NCI-H1436 (cell line): ENCODE results near the gene TPM2.

ENCODE experiments used
- DNase-seq: peaks from one replicate; lab custom pipeline; 2025; lab: John Stamatoyannopoulos, UW

Gene TPM2

DNA sequence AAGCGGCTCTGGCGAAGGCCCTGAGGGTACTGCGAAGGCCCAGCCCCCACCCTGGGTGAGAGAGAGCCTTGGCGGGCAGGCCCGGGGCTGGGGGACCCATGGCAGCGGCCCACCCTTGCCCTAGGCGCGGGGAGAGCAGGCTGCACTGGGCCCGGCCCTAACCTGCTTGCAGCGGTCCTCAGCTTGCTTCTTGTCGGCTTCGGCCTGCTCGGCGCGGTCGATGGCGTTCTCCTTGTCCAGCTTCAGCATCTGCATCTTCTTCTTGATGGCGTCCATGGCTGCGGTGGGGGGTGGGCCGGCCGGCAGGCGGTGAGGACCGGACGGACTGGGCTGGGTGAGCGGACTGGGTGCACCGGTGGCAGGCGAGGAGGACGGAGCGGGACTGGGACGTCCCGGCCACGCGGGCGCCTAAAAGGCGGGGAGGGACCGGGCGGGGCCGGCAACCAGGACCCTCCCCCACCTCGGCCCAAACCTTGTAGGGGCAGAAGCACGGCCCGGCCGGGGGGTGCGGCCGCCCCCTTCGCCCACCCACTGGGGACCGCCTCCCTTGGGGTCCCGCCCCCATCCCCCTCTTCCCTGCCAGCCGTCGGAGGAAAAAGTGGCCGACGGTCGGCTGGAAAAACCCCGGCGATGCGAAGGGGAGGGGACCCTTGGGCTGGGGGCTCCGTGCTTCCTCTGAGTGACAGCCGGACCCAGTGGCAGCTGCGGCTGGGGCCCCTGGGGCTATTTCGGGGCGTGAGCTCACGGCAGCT lies at the start of gene TPM2:
TPM2 (minus strand) TSS at position 384 of the 752 bp plus-strand sequence; CDS start at position 276, 108 bp downstream.
- DNase-seq = no peak

DNA sequence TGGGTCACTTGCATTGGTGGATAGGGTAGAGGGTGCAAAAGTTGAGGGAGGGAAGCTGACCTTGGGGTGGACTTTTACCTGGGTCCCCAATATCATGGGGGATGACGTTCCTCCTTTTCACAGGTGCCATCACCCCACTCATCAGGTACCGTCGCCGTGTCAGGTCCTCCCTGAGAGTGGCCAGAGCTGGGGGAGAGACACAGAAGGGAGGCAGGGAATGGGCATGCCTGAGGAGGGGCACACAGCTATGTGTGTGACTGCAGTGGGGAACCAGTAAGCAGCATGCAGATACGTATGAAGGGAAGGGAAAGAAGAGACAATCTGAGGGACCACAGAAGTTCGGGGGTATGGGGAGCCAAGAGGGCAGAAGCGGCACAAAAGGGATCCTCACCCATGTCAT lies 49.2 kb upstream of the TPM2 start:
- DNase-seq = no peak

DNA sequence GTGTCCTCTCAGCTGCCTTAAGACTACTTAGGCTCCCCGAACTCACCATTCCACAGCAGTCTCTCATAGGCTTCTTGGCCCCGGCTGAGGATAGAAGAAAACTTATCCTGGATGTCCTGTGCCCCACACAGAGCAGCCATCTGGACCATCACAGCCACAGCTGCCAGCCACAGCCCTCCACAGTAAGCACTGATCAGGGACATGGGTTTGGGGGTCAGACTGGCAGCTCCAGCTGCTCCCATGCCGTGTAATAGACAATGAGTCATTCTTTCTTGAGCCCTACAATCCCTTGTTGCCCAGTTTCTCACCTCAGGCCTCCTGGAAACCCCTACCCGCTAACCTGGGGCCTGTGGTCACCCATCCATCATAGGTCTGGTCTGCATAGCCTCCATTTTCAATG lies 48.5 kb upstream of the TPM2 start:
- DNase-seq = no peak

DNA sequence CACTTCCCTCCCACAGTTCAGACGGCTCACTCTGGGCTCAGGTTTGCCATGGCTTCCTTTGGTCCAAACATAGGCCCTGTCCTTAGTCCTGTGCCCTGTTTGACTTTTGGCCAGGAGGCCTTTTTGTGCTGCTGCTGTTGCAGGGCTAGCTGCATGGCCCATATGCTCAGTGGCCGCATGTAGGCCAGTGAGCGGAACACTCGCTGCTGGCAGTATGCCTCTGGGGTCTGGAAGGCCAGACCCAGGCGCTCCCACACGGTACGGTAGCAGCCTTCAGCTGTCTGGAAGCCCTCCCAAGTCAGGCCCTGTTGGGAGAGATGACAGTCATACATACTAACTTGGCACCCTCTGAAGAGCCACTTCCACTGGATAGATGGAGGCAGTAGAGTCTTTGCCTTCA lies 47.4 kb upstream of the TPM2 start:
- DNase-seq = no peak

DNA sequence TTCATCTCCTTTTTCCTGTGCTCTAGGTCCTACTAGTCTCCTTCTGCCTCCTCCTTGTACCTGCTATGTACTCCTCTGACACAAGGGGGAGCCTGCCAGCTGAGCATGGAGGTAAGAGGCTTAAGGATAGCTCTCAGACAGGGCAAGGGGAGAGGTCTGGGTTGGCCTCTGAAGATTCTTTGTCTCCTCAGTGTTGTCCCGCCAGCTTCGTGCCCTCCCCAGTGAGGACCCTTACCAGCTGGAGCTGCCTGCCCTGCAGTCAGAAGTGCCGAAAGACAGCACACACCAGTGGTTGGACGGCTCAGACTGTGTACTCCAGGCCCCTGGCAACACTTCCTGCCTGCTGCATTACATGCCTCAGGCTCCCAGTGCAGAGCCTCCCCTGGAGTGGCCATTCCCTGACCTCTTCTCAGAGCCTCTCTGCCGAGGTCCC lies 46.5 kb upstream of the TPM2 start:
- peak; percentile 56 for DNase-seq

DNA sequence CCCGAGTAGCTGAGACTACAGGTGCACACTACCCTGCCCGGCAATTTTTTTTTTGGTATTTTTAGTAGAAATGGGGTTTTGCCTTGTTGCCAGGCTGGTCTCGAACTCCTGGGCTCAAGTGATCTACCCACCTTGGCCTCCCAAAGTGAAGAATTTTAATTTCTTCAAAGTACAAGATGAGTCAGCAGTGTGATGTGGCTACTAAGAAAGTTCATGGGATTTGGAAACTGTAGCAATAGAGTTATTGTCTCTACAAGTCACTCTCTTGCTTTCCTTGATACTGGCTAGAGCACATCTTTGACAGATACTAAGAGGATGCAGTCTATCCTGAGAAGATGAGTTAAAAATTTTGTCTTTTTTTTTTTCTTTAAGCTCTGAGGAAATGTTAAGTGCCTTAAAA lies 44.4 kb upstream of the TPM2 start:
- no peak for DNase-seq

DNA sequence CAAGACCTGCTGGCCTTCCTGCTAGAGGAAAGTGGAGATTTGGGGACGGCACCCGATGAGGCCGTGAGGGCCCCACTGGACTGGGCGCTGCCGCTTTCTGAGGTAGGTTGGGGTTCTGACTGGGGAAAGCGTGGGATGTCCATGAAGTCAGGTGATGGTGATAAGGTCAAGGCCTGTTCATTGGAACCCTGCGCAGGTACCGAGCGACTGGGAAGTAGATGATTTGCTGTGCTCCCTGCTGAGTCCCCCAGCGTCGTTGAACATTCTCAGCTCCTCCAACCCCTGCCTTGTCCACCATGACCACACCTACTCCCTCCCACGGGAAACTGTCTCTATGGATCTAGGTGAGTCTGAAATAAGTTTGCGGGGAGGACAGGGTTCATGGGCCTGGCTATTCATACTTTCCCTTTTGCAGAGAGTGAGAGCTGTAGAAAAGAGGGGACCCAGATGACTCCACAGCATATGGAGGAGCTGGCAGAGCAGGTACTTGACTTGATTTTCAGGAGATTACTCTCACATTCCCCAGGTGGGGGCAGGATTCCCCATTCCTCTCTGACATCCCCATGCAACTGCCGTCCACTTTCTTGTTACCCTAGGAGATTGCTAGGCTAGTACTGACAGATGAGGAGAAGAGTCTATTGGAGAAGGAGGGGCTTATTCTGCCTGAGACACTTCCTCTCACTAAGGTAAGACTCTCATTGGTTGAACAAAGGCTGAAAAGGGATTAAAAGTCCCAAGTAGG lies 43.2 kb upstream of the TPM2 start:
- DNase-seq = no peak

DNA sequence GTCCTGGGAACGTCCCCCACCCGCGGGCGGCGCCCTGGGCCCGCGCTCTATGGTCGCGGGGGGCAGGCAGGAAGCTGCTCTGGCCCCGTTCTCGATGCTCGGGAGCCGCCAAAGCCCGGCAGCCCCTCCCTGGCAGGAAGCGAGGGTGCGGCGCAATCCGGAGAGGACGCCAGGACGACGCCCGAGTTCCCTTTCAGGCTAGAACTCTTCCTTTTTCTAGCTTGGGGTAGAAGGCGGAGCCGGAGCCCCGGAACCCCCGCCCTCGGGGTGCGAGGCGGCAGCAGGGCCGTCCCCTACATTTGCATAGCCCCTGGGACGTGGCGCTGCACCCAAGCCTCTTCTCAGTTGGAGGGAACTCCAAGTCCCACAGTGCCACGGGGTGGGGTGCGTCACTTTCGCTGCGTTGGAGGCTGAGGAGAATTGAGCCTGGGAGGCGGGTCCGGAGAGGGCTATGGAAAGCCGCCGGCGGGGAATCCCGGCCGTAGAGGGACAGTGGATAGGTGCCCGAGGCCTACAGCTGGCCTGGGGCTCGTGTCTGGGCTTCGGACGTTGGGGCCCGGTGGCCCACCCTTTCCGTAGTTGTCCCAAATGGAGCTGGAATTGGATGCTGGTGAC lies 42.6 kb upstream of the TPM2 start, which contains the start of the genes CREB3 and TLN1:
CREB3 (plus strand) TSS at position 482 of the 615 bp plus-strand sequence; CDS start at position 589, 107 bp downstream.
TLN1 (minus strand) TSS at position 11 of the 615 bp plus-strand sequence. CDS start 6,501 bp downstream, outside the sequence.
- peak; percentile 95 for DNase-seq

DNA sequence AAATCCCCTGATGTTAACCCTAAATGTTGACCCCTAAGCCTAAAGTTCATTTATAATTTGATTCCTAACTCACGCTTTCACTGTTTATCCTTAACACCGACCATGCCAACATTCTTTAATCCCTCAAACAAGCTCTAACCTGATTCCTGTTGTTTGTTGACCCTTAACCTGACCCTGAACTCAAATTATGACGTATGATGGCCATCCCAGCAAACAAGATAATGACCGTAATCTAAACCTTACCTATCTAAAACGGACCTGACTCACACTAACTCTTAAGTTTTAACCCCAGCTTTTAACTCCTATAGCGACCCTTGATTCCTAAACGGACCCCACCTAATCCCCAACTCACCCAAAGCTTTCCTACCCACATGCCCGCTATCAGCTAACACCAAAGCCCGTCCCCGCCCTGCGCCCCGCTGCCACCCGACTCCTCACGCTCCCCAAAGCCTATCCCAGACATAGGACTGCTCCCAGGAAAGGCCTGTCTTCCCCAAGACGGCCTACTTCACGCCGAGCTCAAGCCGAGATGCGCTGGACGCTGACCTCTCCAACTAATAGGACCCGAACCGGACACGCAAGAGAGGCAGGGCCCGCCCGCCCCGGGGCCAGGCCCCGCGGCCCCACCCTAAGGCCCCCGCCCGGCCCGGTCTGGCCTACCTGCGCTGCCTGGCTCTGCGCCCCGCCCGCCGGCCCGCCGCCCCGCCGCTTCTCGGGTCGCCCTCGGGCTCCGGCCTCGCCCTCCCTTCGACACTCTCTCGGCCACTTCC lies 41.9 kb upstream of the TPM2 start:
- no peak for DNase-seq

DNA sequence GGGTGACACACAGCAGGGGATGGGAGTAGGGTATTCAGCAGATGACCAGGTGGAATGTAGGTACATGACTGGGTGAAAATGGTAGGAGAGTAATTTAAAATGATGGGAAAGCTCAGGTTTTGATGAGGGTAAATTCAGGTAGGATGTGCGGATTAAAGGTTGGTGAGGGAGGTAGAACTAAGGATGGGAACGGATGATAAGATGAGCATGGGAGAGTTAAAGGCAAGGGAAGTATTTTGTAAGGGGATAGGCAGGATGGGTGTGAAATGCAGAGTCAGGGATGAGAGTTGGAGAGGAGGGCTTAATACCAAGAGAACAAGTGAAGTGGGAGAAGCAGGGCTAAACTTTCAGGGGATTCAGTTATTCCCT lies 40.7 kb upstream of the TPM2 start:
- no peak for DNase-seq

DNA sequence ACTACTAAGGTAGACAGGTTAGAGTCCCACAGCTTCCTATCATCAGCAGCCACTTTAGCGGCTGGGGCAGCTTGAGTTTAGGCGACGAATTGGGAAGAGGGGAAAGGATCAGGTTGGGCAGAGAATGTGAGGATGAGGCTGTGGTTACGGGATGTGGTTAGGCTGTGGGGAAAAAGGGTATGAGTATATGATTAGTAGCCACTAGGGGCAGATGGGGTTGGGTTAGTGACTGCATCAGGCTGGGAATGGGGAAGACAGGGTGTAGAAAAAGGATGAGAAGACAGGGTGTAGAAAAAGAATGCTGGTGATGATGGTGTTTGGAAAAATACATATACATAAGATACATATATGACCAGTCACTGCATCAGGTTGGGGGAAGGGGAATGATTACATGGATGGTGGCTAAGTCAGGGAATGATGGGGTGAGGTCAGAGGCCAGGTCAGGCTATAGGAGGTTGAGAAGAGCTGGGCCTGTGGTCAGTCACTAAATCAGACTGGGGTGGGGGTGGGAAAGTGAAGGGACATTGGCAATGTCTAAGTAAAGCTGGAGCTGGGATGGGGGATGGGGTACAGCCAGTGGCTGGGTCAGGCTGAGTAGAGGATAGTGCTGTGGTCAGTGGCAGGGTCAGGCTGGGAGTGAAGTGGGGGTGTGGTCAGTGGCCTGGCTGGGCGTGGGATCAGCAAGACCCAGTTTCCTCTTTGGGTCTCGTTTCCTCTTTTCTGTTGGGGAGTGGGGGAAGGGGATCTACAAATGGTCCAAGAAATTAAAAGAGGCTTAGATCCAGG lies 40.2 kb upstream of the TPM2 start:
- DNase-seq = no peak

DNA sequence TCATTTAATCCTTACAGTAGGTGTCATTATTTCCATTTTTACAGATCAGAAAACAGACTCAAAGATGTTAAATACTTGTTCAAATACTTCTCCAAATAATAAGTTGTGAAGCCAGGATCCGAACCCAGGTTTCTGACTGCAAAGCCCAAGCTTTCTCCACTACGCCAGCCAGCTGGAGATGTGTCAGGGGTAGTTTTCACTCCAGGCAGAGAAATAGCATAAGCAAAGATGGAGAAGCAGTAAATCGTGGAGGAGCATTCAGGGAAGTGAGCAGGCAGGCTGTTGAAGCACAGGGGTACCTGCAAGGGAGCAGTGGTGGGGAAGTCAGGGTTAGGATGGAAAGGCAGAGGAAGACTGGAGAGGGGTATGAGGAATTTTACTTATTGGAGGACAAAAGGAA lies 39.4 kb upstream of the TPM2 start:
- no peak for DNase-seq

DNA sequence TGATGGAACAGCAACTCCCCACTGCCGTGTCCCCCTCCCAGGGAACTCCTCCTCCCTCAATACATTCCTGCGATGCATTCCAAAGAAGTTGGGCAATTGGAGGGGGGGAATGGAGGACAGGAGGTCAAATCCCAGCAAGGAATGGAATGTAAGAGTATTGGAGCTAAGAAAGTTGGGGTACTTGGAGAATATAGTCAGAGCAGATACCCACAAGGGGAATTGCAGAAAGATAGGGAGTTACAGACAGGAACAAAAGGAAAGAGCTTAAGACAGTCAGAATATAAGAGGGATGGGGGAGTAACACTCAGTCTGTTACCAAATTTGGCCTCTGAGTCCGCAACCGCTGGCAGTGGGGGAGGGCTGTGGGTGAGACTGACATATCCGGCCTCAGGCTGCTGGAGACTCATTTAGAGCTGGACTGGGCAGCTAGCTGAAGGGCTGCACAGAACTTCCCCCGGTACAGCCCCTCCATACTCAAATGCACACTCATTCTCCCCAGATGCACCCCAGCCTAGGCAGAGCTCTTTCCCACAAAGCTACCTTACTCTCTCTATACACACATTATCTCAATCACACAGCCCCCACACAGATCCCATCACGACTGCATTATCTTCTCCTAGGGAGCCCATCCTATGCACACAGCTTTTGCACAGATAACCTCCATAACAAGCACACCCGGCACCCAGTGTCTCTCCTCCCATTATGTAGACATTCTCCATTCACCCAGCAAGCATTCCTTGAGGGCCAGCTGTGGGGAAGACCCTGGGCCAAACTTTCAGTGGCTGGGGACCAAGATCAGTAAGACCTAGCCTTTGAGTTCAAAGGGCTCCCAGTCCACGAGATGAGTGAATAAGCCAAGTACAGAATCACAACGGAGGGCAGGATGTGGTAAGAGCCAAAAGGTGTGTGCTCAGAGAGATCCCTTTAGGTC lies 38.6 kb upstream of the TPM2 start:
- DNase-seq = no peak

DNA sequence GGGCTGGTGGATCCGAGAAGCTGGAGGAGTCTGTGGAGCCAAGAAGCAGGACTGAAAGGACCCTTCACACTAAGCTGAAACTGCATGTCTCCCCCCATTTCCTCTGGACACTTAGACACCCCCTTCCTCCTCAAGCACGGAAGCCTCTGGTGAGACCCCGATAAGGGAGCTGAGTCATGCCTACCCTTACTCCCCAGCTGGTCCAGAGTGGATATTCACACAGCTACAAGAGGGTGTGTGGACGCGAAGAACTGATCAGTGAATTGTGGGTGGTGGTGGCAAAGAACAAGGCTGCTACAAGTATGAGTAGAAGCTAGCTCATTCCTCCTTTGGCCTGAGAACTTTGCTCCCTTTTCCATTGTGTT lies 37.9 kb upstream of the TPM2 start:
- DNase-seq = no peak

DNA sequence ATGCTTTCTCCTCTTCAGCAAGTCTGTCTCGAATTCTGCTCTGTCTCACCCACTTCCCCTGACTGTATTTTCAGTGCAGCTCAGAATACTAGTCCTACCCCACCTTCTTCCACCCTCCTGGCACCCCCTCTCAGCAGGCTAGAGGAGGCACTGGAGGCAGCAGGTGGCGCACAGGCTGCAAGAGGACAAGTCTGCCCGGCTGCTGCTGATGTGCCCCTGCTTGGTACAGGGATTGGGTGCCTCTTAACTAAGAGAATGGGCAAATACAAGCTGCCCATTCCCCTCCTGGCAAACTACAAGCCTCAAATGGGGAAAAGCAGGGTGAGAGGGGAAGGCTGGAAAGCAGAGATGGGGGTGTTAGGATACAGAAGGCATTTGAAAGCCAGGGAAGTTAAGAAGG lies 37.2 kb upstream of the TPM2 start:
- DNase-seq = no peak

DNA sequence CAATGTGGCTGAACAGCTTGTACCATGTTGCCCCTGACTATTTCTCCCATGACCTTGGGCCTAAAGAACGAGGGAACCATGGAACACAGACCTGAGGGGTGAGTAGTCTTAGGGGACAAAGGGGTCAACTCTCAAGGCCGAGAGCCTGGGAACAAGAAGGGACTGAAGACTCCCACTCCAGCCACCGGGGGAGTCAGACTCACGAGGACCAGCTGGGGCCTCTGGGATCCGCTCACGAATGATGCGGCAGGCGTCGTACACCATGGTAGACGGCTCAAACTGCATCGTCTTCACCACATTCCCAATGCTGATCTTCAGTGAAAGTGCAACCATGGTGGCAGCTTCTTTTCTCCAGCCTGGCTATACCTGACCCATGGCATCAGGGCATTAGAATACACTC lies 35.6 kb upstream of the TPM2 start:
- no peak for DNase-seq

DNA sequence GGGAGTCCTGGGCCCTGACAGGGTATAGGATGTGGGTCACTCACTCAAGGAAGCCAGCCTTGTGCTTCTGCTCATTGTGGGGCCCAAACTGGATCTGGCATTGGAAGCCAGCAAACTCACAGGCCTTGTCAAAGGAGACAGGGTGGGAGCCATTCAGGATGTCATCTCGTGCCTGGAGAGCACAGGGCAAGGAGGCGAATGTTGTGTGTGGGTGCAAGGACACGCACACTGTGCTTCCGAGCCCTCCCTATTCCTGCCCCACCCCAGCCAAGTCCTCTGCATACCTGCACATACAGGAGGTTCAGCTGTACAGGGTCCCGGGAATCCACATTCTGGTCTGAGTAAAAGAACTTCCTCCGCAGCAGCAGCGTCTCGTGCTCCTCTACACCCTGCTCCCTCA lies 34.2 kb upstream of the TPM2 start:
- DNase-seq = no peak

DNA sequence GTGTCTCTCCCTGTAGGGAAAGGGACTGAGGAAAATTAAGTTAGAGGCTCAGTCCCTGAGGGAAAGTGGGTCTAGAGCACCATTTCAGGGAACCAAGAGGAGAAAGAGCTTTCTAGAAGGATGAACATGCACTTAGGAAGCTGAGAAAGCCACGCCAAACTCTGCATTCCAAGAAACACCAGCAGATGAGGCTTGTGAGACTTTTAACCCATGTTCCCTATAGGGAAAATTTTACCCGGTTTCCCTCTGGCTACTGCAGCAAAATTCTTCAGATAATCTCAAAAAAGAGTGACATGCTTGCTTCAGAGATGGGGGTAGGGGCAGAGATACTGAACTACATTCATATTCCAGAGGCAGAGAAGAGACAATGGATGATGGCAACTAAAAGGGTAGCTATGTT lies 33.7 kb upstream of the TPM2 start:
- no peak for DNase-seq

DNA sequence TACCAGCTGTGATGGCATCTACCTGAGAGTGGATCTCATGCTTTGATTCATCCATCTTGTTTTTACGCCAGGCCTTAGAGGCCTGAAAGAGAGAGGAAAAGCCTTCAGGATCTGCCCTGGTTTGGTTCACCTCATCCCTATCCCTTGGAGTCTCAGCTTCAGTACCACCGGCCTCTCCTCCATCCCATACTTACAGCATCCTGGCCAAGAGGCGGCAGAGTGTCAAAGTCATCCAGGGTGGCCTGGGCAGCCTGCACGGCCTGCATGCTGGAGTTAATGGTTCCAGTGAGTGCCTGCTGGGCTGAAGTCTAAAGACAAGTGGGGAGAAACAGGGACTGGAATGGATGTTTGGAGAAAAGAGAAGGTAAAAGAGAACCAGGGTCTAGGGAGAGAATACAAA lies 29.8 kb upstream of the TPM2 start:
- DNase-seq = no peak
